Lower leg skin (tissue), 3 donors: ENCODE results near the gene SLC12A3.

Experiments
- CTCF ChIP-seq, 3 donors: fragments of 450-650 bp; IDR thresholded peaks; one replicate each; pipeline ENCODE4 v1.5.1; 2016; ENCODE audit warnings: antibody characterized with exemption in 3 of 3, mild to moderate bottlenecking in 3 of 3, moderate library complexity in 2 of 3
- POLR2A ChIP-seq, 2 donors: fragments of 450-650 bp; IDR thresholded peaks; one replicate each; pipeline ENCODE4 v1.6.1; 2016 to 2017; ENCODE audit warnings: antibody characterized with exemption in 2 of 2, mild to moderate bottlenecking in 1 of 2, moderate library complexity in 1 of 2

- no peak for TF ChIP-seq CTCF (IDR thresholded peaks at IDR 0.05)
- TF ChIP-seq POLR2A (IDR thresholded peaks at IDR 0.05): no peak
Observed at GRCh38 chr16:56855201-56855600, 9.8 kb upstream of the SLC12A3 start.
